Left ventricle myocardium inferior (tissue), 1 donor: ENCODE measurements around the gene ST6GALNAC4. TPM values are rescaled to one million over a fixed set of nuclear protein-coding genes. Genes with fewer than 3 reads are reported as not detected.

ENCODE experiments used
- DNase-seq: peaks from one replicate; pipeline ENCODE4 v3.0.0-alpha.2; 2020
- H3K27ac ChIP-seq: fragments of 200-600 bp; replicated peaks from 2 replicates; pipeline ENCODE4 v1.8.0; 2021
- H3K27me3 ChIP-seq: fragments of 200-600 bp; 2 replicates; pipeline ENCODE4 v1.8.0; 2021; ENCODE audit warnings: low read depth
- H3K36me3 ChIP-seq: fragments of 200-600 bp; 2 replicates; pipeline ENCODE4 v1.8.0; 2021
- H3K4me1 ChIP-seq: fragments of 200-600 bp; 2 replicates; pipeline ENCODE4 v1.8.0; 2021
- H3K4me3 ChIP-seq: fragments of 200-600 bp; 2 replicates; pipeline ENCODE4 v1.8.0; 2021; ENCODE audit warnings: mild to moderate bottlenecking, moderate library complexity
- H3K9me3 ChIP-seq: fragments of 200-600 bp; replicated peaks from 2 replicates; pipeline ENCODE4 v1.8.0; 2021
- CTCF ChIP-seq: fragments of 200-600 bp; IDR thresholded peaks from 2 replicates; pipeline ENCODE4 v1.8.0; 2021; ENCODE audit warnings: antibody characterized with exemption, mild to moderate bottlenecking, borderline replicate concordance
- intact Hi-C: fragments of 100-400 bp; cut with micrococcal nuclease; formaldehyde crosslinking; loops from one replicate; pipeline ENCODE4 v1.11.0; 2022
- total RNA-seq: library from RNA; stranded (reverse); fragmentation: NEBNext Ultra II Directional; extraction: Animal tissue kit (Norgen Biotek cat#: 25700); gene quantifications from one replicate; pipeline ENCODE4 v1.2.1, GENCODE V29; 2021
- donor health status: DM: no; HTN: yes; CAD: no; lungs with severe emphysema.

The ST6GALNAC4 gene
- total RNA-seq, 1 donor from 2014 or later = 31.3 TPM

GRCh38 chr9:127887792-127888191 is 29.0 kb downstream of the ST6GALNAC4 start:
- H3K27me3 ChIP-seq = no peaks in the 10 kb centered on the region
- H3K9me3 ChIP-seq = peaks cover 4% of the 10 kb centered on the region
- no peak for TF ChIP-seq CTCF
- DNase-seq = no peak
- intact Hi-C loops = no loop called here
- H3K36me3 ChIP-seq = peaks cover 71% of the 10 kb centered on the region
- peaks cover 34% of the 10 kb centered on the region for H3K4me1 ChIP-seq
- no peak overlapping the region for H3K27ac ChIP-seq
- H3K4me3 ChIP-seq = no peak overlapping the region

- DNase-seq = no peak
- intact Hi-C loops = no loop called here
These were observed 30.4 kb downstream of the ST6GALNAC4 start for GRCh38 chr9:127886401-127886972.

GRCh38 chr9:127885508-127886281 is 31.1 kb downstream of the ST6GALNAC4 start:
- TF ChIP-seq CTCF = no peak
- DNase-seq = no peak
- intact Hi-C loops = no loop called here
- Histone ChIP-seq H3K4me1 (peaks cover 44% of the 10 kb centered on the region), H3K4me3 (no peak overlapping the region), H3K36me3 (peaks cover 52% of the 10 kb centered on the region), H3K9me3 (no peaks in the 10 kb centered on the region), H3K27me3 (no peaks in the 10 kb centered on the region), H3K27ac (peak overlapping the region; percentile 57)

More at GRCh38 chr9:127886401-127886972, 30.4 kb downstream of the ST6GALNAC4 start:
- Histone ChIP-seq H3K4me1 (peaks cover 44% of the 10 kb centered on the region), H3K9me3 (no peaks in the 10 kb centered on the region), H3K4me3 (no peak overlapping the region), H3K27ac (no peak overlapping the region), H3K27me3 (no peaks in the 10 kb centered on the region), H3K36me3 (peaks cover 59% of the 10 kb centered on the region)
- no peak for TF ChIP-seq CTCF

GRCh38 chr9:127884976-127885490 is 31.8 kb downstream of the ST6GALNAC4 start:
- DNase-seq = no peak

More at GRCh38 chr9:127884976-127885490, 31.8 kb downstream of the ST6GALNAC4 start:
- Histone ChIP-seq H3K27ac (peak overlapping the region; percentile 57), H3K36me3 (peaks cover 45% of the 10 kb centered on the region), H3K4me3 (no peak overlapping the region), H3K4me1 (peaks cover 44% of the 10 kb centered on the region), H3K27me3 (no peaks in the 10 kb centered on the region), H3K9me3 (no peaks in the 10 kb centered on the region)
- TF ChIP-seq CTCF = no peak
- intact Hi-C loops = no loop called here
